Measurements from ENCODE around the gene B3GALT5. TPM values are rescaled to one million over a fixed set of nuclear protein-coding genes. Genes with fewer than 3 reads are reported as not detected.

The B3GALT5 gene
- total RNA-seq, 1 experiment from 2014 or later = 1.5 TPM

- intact Hi-C loops (cut with micrococcal nuclease) = no loop called here
- POLR2A ChIA-PET (ENCODE audit: unreplicated experiment) = no interaction called here
- TF ChIP-seq EZH2phosphoT487 (IDR thresholded peaks at IDR 0.05; ENCODE audit: borderline replicate concordance, low read length) (no peak), CTCF (conservative IDR thresholded peaks at IDR 0.05; ENCODE audit: low read depth, low read length) (no peak), EZH2 (IDR thresholded peaks at IDR 0.05; ENCODE audit: low read length, unreplicated experiment) (no peak)
- H3K4me2 ChIP-seq (ENCODE audit: low read length) = no peak overlapping the region
- ATAC-seq (no peak), DNase-seq (no peak)
- no peaks in the 10 kb centered on the region for H3K79me2 ChIP-seq (ENCODE audit: low read length)
- H3K9me2 ChIP-seq (replicated peaks; ENCODE audit: low read length) = no peaks in the 10 kb centered on the region
- H3K9ac ChIP-seq (ENCODE audit: low read length) = no peak overlapping the region
- no peaks in the 10 kb centered on the region for H3K9me3 ChIP-seq (ENCODE audit: low read length)
- no peaks in the 10 kb centered on the region for H3K27me3 ChIP-seq (ENCODE audit: low read length)
- peaks cover 10% of the 10 kb centered on the region for H3K4me1 ChIP-seq (ENCODE audit: insufficient read depth, low read length)
- no peak overlapping the region for H3K4me3 ChIP-seq (ENCODE audit: low read length)
- no TSS peak for BruUV-seq (replicated peaks)
- H4K20me1 ChIP-seq (ENCODE audit: low read length) = no peaks in the 10 kb centered on the region
- no peaks in the 10 kb centered on the region for H3F3A ChIP-seq (ENCODE audit: low read length, unreplicated experiment)
- CTCF ChIA-PET = no interaction called here
- H3K36me3 ChIP-seq (ENCODE audit: low read depth, low read length) = no peaks in the 10 kb centered on the region
- no peak overlapping the region for H3K27ac ChIP-seq (ENCODE audit: low read length)
- H2AFZ ChIP-seq (ENCODE audit: low read length) = 0 out of 2 replicates have a peak overlapping the region, but pooled peaks have one; percentile 72
Observed at GRCh38 chr21:39661121-39661520, 48.4 kb downstream of the B3GALT5 start.

GRCh38 chr21:39661740-39662139 lies 49.0 kb downstream of the B3GALT5 start:
- Histone ChIP-seq H3K4me1 (ENCODE audit: insufficient read depth, low read length) (peaks cover 10% of the 10 kb centered on the region), H2AFZ (ENCODE audit: low read length) (no peak overlapping the region)
- CTCF ChIA-PET = no interaction called here

More at GRCh38 chr21:39661740-39662139, 49.0 kb downstream of the B3GALT5 start:
- intact Hi-C loops (cut with micrococcal nuclease) = no loop called here
- Histone ChIP-seq H3K9me3 (ENCODE audit: low read length) (no peaks in the 10 kb centered on the region), H3K27ac (ENCODE audit: low read length) (no peak overlapping the region), H3K27me3 (ENCODE audit: low read length) (no peaks in the 10 kb centered on the region), H4K20me1 (ENCODE audit: low read length) (no peaks in the 10 kb centered on the region), H3K9ac (ENCODE audit: low read length) (no peak overlapping the region), H3K4me3 (ENCODE audit: low read length) (no peak overlapping the region), H3K36me3 (ENCODE audit: low read depth, low read length) (no peaks in the 10 kb centered on the region), H3K4me2 (ENCODE audit: low read length) (no peak overlapping the region), H3K9me2 (replicated peaks; ENCODE audit: low read length) (no peaks in the 10 kb centered on the region), H3F3A (ENCODE audit: low read length, unreplicated experiment) (no peaks in the 10 kb centered on the region), H3K79me2 (ENCODE audit: low read length) (no peaks in the 10 kb centered on the region)
- no TSS peak for BruUV-seq (replicated peaks)
- no peak for ATAC-seq
- TF ChIP-seq CTCF (conservative IDR thresholded peaks at IDR 0.05; ENCODE audit: low read depth, low read length) (no peak), EZH2phosphoT487 (IDR thresholded peaks at IDR 0.05; ENCODE audit: borderline replicate concordance, low read length) (no peak), EZH2 (IDR thresholded peaks at IDR 0.05; ENCODE audit: low read length, unreplicated experiment) (no peak)
- DNase-seq = no peak
- POLR2A ChIA-PET (ENCODE audit: unreplicated experiment) = no interaction called here

Measured in PC-3 (cell line).